Transverse colon (tissue), 4 donors: ENCODE data around the gene CTBP2.

Source experiments
- POLR2AphosphoS5 ChIP-seq, 3 donors: sonication (generic); formaldehyde crosslinking; IDR thresholded peaks; one replicate each; pipeline ENCODE4 v1.6.1; 2016; ENCODE audit warnings: antibody characterized with exemption in 3 of 3
- TF ChIP-seq, protein P1 (sequence below), 5 experiments: fragments of 200-600 bp in 3 of 5; fragments of 450-650 bp in 2 of 5; sonication (generic) in 3 of 5; IDR thresholded peaks; 1 replicate in 2 of 5; 2 replicates in 3 of 5; pipeline ENCODE4 v1.5.1; 2016 to 2017; ENCODE audit warnings: antibody characterized with exemption in 5 of 5, inconsistent platforms in 3 of 5, mild to moderate bottlenecking in 2 of 5, moderate library complexity in 1 of 5

DNA sequence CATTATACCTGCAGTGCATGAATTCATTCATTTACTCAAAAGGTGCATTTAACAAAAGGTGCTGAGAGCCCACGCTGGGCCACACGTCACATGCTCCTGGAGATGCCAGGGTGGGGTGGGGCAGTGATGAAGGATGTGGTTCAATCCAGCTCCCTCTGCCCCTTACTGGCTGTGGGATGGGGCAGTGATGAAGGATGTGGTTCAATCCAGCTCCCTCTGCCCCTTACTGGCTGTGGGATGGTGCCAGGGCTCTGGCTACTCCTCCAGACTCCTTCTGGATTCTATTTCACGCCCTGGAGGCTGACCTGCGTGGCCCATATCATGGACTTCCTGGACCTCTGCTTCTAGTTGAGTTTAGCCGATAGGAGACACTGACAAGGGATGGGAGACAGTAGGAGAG, 44.0 kb upstream of the CTBP2 start:
- TF ChIP-seq, protein P1, sequence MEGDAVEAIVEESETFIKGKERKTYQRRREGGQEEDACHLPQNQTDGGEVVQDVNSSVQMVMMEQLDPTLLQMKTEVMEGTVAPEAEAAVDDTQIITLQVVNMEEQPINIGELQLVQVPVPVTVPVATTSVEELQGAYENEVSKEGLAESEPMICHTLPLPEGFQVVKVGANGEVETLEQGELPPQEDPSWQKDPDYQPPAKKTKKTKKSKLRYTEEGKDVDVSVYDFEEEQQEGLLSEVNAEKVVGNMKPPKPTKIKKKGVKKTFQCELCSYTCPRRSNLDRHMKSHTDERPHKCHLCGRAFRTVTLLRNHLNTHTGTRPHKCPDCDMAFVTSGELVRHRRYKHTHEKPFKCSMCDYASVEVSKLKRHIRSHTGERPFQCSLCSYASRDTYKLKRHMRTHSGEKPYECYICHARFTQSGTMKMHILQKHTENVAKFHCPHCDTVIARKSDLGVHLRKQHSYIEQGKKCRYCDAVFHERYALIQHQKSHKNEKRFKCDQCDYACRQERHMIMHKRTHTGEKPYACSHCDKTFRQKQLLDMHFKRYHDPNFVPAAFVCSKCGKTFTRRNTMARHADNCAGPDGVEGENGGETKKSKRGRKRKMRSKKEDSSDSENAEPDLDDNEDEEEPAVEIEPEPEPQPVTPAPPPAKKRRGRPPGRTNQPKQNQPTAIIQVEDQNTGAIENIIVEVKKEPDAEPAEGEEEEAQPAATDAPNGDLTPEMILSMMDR (IDR thresholded peaks at IDR 0.05), result no peak
- no peak for TF ChIP-seq POLR2AphosphoS5 (IDR thresholded peaks at IDR 0.05)
